Activated B cell treated with CpG ODN at 0.5 μM for 24 hours (primary cell): Measurements from ENCODE around the gene CYP1A2. TPM values are rescaled to one million over a fixed set of nuclear protein-coding genes. Genes with fewer than 3 reads are reported as not detected.

Source experiments
- ATAC-seq: fragments of 200-7000 bp; cut with Tn5 transposase; one replicate; pipeline ENCODE4 v1.10.0; 2021; ENCODE audit warnings: low read depth, mild to moderate bottlenecking, moderate library complexity
- CTCF ChIA-PET: fragments of 350-600 bp; sonication (Branson Sonifier 250); formaldehyde crosslinking; loops from one replicate; lab custom pipeline; 2021; ENCODE audit warnings: antibody characterized with exemption; lab: Charles Lee
- POLR2A ChIA-PET: fragments of 350-600 bp; sonication (Branson Sonifier 250); formaldehyde crosslinking; loops from one replicate; lab custom pipeline; 2021; ENCODE audit warnings: antibody characterized with exemption; lab: Charles Lee
- DNase-seq: peaks from one replicate; pipeline ENCODE4 v3.0.0; 2022
- H3K27ac Mint-ChIP-seq: one replicate; pipeline ENCODE4 v1.8.0; 2020; ENCODE audit warnings: mixed read lengths
- H3K27me3 Mint-ChIP-seq: one replicate; pipeline ENCODE4 v1.8.0; 2021; ENCODE audit warnings: mixed read lengths
- H3K36me3 Mint-ChIP-seq: one replicate; pipeline ENCODE4 v1.8.0; 2021; ENCODE audit warnings: low read depth, mixed read lengths
- H3K4me1 Mint-ChIP-seq: one replicate; pipeline ENCODE4 v1.8.0; 2021; ENCODE audit warnings: mixed read lengths
- H3K4me3 Mint-ChIP-seq: one replicate; pipeline ENCODE4 v1.8.0; 2020; ENCODE audit warnings: mild to moderate bottlenecking, mixed read lengths
- H3K9me3 Mint-ChIP-seq: one replicate; pipeline ENCODE4 v1.8.0; 2020; ENCODE audit warnings: mixed read lengths
- intact Hi-C: fragments of 100-400 bp; cut with micrococcal nuclease; formaldehyde crosslinking; loops from one replicate; pipeline ENCODE4 v1.15.1; 2024
- total RNA-seq: library from RNA; stranded (reverse); gene quantifications from 2 replicates; pipeline ENCODE4 v1.2.3, GENCODE V29; 2022
- TF ChIP-seq, protein P1 (sequence below): fragments of 200-600 bp; IDR thresholded peaks from one replicate; pipeline ENCODE4 v1.8.0; 2022; ENCODE audit warnings: antibody characterized with exemption, mild to moderate bottlenecking

Gene CYP1A2
- total RNA-seq, 1 donor from 2014 or later = 0.16 TPM

DNA sequence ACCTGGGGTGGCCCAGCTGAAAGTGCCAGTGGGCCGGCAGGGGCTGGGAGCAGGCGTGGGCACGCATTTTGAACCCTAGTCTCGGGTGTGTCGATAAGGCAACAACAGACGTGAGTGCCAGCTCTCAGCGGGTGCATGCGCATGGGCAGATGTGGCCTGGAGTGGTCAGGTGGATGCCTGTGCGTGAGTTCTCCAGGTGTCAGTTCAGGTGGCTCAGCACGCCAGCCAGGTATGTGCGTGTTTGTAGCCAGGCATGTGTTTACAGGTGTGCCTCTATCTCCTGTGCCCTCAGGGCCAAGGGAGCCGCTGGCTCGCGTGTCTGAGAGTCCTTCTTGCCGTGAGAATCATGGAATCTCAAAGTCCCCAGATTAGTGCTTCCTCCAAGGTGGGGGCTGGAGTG, 14.8 kb downstream of the CYP1A2 start:
- ATAC-seq (no peak), DNase-seq (no peak)
- Mint-ChIP-seq H3K27me3 (peaks cover 14% of the 10 kb centered on the region), H3K9me3 (no peaks in the 10 kb centered on the region), H3K4me1 (peaks cover 4% of the 10 kb centered on the region), H3K36me3 (no peaks in the 10 kb centered on the region), H3K27ac (no peak overlapping the region), H3K4me3 (no peak overlapping the region)
- TF ChIP-seq, protein P1, sequence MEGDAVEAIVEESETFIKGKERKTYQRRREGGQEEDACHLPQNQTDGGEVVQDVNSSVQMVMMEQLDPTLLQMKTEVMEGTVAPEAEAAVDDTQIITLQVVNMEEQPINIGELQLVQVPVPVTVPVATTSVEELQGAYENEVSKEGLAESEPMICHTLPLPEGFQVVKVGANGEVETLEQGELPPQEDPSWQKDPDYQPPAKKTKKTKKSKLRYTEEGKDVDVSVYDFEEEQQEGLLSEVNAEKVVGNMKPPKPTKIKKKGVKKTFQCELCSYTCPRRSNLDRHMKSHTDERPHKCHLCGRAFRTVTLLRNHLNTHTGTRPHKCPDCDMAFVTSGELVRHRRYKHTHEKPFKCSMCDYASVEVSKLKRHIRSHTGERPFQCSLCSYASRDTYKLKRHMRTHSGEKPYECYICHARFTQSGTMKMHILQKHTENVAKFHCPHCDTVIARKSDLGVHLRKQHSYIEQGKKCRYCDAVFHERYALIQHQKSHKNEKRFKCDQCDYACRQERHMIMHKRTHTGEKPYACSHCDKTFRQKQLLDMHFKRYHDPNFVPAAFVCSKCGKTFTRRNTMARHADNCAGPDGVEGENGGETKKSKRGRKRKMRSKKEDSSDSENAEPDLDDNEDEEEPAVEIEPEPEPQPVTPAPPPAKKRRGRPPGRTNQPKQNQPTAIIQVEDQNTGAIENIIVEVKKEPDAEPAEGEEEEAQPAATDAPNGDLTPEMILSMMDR = no peak
- intact Hi-C loops = loop anchor here (10.0 kb wide), 1 partner anchor 69 kb away; the partner anchor contains the start of gene EDC3
- CTCF ChIA-PET = interaction anchor here (0.7 to 1.0 kb wide), 2 partner anchors 129 to 184 kb away, joined by 3 read pairs; no protein-coding TSS in a partner anchor
- POLR2A ChIA-PET = no interaction called here

DNA sequence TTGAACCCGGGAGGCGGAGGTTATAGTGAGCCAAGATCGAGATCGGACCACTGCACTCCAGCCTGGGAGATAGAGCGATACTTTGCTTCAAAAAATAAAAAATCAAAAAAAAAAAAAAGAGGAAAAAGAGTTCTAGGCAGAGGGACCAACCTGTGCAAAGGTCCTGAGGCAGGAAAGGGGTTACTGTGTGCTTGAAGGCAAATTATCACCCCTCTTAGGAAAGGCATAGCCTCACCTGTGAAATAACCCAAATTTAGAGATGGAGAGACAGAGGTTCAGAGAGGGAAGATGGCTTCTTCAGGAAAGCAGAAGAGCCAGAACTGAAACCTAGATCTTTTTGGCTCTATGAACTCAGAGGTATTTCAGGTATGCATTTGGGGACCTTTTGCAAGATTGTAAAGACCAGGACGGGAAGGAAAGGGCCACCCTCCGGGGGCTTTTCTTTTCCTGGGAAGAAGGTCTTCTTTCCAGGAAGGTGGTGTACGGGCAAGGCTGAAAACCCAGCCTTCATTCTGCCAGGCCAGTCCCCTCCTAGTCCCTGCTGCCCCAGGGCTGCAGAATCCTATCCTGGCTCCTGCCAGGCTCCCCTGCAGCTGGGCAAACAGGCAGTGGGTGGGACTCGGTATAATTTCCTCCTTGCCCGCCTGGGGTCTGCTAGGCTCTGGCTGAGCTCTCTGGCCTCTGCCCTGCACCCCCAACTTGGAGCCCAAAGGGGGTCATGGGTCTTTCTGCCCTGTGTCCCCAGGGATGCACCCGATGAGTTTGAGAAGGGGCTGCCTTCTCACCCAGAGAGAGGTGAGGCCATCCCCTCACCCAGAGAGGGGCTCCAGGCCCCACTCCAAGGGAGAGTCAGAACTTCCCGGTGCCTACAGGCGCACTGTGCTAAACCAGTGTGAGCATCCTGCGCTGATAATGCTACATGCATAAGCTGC, 18.8 kb downstream of the CYP1A2 start:
- TF ChIP-seq, protein P1 = no peak
- Mint-ChIP-seq H3K4me1 (peaks cover 26% of the 10 kb centered on the region), H3K36me3 (no peaks in the 10 kb centered on the region), H3K27ac (no peak overlapping the region), H3K4me3 (no peak overlapping the region), H3K9me3 (no peaks in the 10 kb centered on the region), H3K27me3 (peaks cover 2% of the 10 kb centered on the region)
- no peak for DNase-seq
- POLR2A ChIA-PET = interaction anchor here (0.6 to 25.0 kb wide), 2 partner anchors 25 to 358 kb away, joined by 7 to 2569 read pairs; partner anchors contain the start of gene CSK
- intact Hi-C loops = loop anchor here (1.0 to 10.0 kb wide), 2 partner anchors 73 to 394 kb away; partner anchors contain the start of gene EDC3
- no peak for ATAC-seq
- CTCF ChIA-PET = interaction anchor here (1.2 to 18.7 kb wide), 12 partner anchors 8 to 190 kb away, joined by 3 to 1146 read pairs (median 12); partner anchors contain the start of gene RPP25

DNA sequence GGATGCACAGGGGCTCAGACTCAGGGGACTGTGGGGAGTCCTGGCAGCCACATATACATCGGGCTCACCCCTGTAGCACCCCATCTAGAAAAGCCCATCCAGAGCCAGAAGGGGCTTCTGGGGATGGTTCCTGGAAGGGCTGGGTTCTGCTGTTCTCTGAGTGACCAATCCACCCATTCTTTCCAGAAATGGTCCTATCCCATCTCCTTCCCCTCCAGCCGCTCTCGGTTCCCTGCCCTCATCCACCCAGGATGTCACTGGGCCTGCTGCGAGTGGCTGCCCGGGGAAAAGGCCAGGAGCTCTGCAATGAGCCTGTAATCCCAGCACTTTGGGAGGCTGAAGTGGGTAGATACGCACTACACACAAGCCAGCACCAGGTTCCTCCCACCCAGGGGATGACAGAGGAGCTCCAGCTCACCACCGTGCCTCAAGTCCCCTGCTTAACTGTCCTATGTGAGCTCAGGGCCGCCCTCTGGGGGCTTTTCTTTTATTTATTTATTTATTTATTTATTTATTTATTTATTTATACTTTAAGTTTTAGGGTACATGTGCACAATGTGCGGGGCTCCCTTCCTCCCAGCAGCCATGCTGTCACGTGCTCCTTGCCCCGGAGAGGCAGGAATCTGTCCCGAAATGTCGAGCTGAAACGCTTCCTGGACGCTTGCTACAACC, 19.6 kb downstream of the CYP1A2 start:
- TF ChIP-seq, protein P1 = no peak
- no peaks in the 10 kb centered on the region for H3K9me3 Mint-ChIP-seq
- ATAC-seq (no peak), DNase-seq (no peak)
- H3K27me3 Mint-ChIP-seq = no peaks in the 10 kb centered on the region
- no peaks in the 10 kb centered on the region for H3K36me3 Mint-ChIP-seq
- H3K4me1 Mint-ChIP-seq = peaks cover 31% of the 10 kb centered on the region
- ChIA-PET CTCF (interaction anchor here (0.7 to 18.7 kb wide), 24 partner anchors 9 to 397 kb away, joined by 3 to 1146 read pairs (median 5); partner anchors contain the start of genes CSK, FAM219B and RPP25), POLR2A (interaction anchor here (0.9 to 25.0 kb wide), 3 partner anchors 25 to 152 kb away, joined by 3 to 2569 read pairs (median 4); partner anchors contain the start of gene CSK)
- H3K4me3 Mint-ChIP-seq = no peak overlapping the region
- no peak overlapping the region for H3K27ac Mint-ChIP-seq
- intact Hi-C loops = loop anchor here (1.0 to 10.0 kb wide), 2 partner anchors 73 to 395 kb away; partner anchors contain the start of gene EDC3

DNA sequence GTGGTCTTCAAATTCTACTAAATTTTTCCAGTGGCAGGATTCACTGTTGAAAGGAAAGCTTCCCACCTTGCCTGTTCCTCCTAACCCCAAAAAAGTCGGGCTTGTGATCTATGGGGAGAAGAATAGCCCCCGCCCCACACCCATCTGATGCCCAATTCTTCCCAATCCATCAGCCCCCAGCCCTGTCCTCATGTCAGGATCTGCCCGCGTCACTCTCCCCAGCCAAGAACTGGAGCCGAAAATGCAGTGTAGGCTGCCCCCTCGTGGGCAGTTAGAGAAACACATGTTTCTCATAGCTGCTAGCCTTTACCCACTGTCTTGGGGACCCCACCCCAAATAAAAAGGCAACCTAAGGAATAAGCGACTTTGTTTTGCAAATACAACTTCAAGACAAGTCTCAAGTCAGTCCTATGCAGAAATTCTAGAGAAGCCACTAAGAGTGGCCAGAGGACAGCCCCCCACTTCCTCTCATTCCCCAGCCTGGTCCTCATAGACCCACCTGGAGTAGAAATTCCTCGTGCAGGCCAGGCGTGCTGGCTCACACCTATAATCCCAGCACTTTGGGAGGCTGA, 20.2 kb downstream of the CYP1A2 start:
- Mint-ChIP-seq H3K9me3 (no peaks in the 10 kb centered on the region), H3K4me1 (peaks cover 37% of the 10 kb centered on the region), H3K36me3 (no peaks in the 10 kb centered on the region), H3K27me3 (no peaks in the 10 kb centered on the region), H3K4me3 (no peak overlapping the region), H3K27ac (no peak overlapping the region)
- ChIA-PET CTCF (interaction anchor here (0.7 to 18.7 kb wide), 28 partner anchors 9 to 397 kb away, joined by 3 to 1146 read pairs (median 5); partner anchors contain the start of genes CSK, FAM219B and RPP25), POLR2A (interaction anchor here (0.6 to 25.0 kb wide), 6 partner anchors 13 to 367 kb away, joined by 3 to 2569 read pairs (median 4); partner anchors contain the start of gene CSK)
- no peak for DNase-seq
- intact Hi-C loops = loop anchor here (1.0 to 10.0 kb wide), 3 partner anchors 74 to 396 kb away; partner anchors contain the start of gene EDC3
- peak; percentile 53 for ATAC-seq
- TF ChIP-seq, protein P1 = peak; percentile 53
